Panc1 (cell line): ENCODE results near the gene FOXP4. TPM values are rescaled to one million over a fixed set of nuclear protein-coding genes. Genes with fewer than 3 reads are reported as not detected.

Experiments used
- ATAC-seq: fragments of 200-7000 bp; cut with Tn5 transposase; 2 replicates; pipeline ENCODE4 v1.9.1; 2020; ENCODE audit warnings: mild to moderate bottlenecking, moderate library complexity
- BruUV-seq: library from RNA; stranded (reverse); fragments of 400-500 nt; replicated peaks from 2 replicates; lab custom pipeline; 2021; lab: Mats Ljungman, UMichigan
- CTCF ChIA-PET: fragments of 300-600 bp; sonication (Branson Sonifier 250); formaldehyde crosslinking; loops from one replicate; lab custom pipeline; 2022; ENCODE audit warnings: antibody characterized with exemption; lab: Charles Lee
- POLR2A ChIA-PET: fragments of 300-600 bp; sonication (Branson Sonifier 250); formaldehyde crosslinking; loops from one replicate; lab custom pipeline; 2022; ENCODE audit warnings: antibody characterized with exemption; lab: Charles Lee
- DNase-seq: peaks from one replicate; pipeline ENCODE4 v3.0.0-alpha.2; 2010; ENCODE audit warnings: low read depth, low spot score
- H3K27ac ChIP-seq: 2 replicates; pipeline ENCODE4 v1.5.1; 2011; ENCODE audit warnings: mild to moderate bottlenecking, low read length, inconsistent platforms
- H3K27me3 ChIP-seq: fragments of 200-500 bp; sonication (Bioruptor generic); 2 replicates; pipeline ENCODE4 v1.6.0; 2014; ENCODE audit warnings: low read length, inconsistent platforms; ENCODE audit not compliant: control insufficient read depth, insufficient read depth
- H3K36me3 ChIP-seq: fragments of 200-500 bp; sonication (Bioruptor generic); 2 replicates; pipeline ENCODE4 v1.5.1; 2014; ENCODE audit warnings: inconsistent platforms, mild to moderate bottlenecking, low read length, moderate library complexity; ENCODE audit not compliant: control insufficient read depth, insufficient read depth
- H3K4me1 ChIP-seq: 2 replicates; pipeline ENCODE4 v1.5.1; 2011; ENCODE audit warnings: inconsistent platforms, mild to moderate bottlenecking, low read length, moderate library complexity; ENCODE audit not compliant: control insufficient read depth, insufficient read depth
- H3K4me3 ChIP-seq, 2 experiments: 2 replicates each; pipeline ENCODE4 v1.5.1; 2011 to 2012; ENCODE audit warnings: low read depth in 2 of 2, low read length in 2 of 2, mild to moderate bottlenecking in 2 of 2, inconsistent platforms in 1 of 2, moderate library complexity in 1 of 2
- H3K9me3 ChIP-seq: fragments of 200-500 bp; sonication (Bioruptor generic); 2 replicates; pipeline ENCODE4 v1.5.1; 2014; ENCODE audit warnings: low read depth, mild to moderate bottlenecking, inconsistent platforms, low read length, moderate library complexity; ENCODE audit not compliant: control insufficient read depth, insufficient read depth
- POLR2AphosphoS5 ChIP-seq: IDR thresholded peaks from 2 replicates; pipeline ENCODE4 v1.6.1; 2012; ENCODE audit warnings: mild to moderate bottlenecking, low read depth, low read length, moderate library complexity
- SIN3A ChIP-seq: IDR thresholded peaks from 2 replicates; pipeline ENCODE4 v1.6.1; 2012; ENCODE audit warnings: low read depth, mild to moderate bottlenecking, low read length, moderate library complexity, borderline replicate concordance; ENCODE audit not compliant: insufficient read depth
- TCF7L2 ChIP-seq: IDR thresholded peaks from 2 replicates; pipeline ENCODE4 v1.6.1; 2011; ENCODE audit warnings: mild to moderate bottlenecking, low read depth, low read length, inconsistent platforms
- in situ Hi-C: cut with HindIII; loops from 2 replicates; pipeline ENCODE4 v1.10.0; 2016; ENCODE audit warnings: low sequenced_read_pairs, low pct_unique_long_range_greater_than_20kb
- intact Hi-C: fragments of 100-400 bp; cut with micrococcal nuclease; formaldehyde crosslinking; loops from one replicate; pipeline ENCODE4 v1.10.0; 2022; ENCODE audit not compliant: unreplicated experiment
- total RNA-seq: library from RNA; stranded (reverse); gene quantifications from one replicate; pipeline ENCODE4 v1.2.1, GENCODE V29; 2021; ENCODE audit not compliant: unreplicated experiment
- TF ChIP-seq, protein P1 (sequence below): fragments of 450-650 bp; IDR thresholded peaks from 2 replicates; pipeline ENCODE4 v1.5.1; 2017; ENCODE audit warnings: mild to moderate bottlenecking
- TF ChIP-seq, protein P2 (sequence below), 2 experiments: IDR thresholded peaks; 2 replicates each; pipeline ENCODE4 v1.6.1; 2011 to 2012; ENCODE audit warnings: low read depth in 2 of 2, control low read depth in 1 of 2, low read length in 1 of 2, mild to moderate bottlenecking in 1 of 2, moderate library complexity in 1 of 2; ENCODE audit not compliant: insufficient read depth in 1 of 2

Gene FOXP4
- total RNA-seq, 1 experiment from 2014 or later, result 30.4 TPM

DNA sequence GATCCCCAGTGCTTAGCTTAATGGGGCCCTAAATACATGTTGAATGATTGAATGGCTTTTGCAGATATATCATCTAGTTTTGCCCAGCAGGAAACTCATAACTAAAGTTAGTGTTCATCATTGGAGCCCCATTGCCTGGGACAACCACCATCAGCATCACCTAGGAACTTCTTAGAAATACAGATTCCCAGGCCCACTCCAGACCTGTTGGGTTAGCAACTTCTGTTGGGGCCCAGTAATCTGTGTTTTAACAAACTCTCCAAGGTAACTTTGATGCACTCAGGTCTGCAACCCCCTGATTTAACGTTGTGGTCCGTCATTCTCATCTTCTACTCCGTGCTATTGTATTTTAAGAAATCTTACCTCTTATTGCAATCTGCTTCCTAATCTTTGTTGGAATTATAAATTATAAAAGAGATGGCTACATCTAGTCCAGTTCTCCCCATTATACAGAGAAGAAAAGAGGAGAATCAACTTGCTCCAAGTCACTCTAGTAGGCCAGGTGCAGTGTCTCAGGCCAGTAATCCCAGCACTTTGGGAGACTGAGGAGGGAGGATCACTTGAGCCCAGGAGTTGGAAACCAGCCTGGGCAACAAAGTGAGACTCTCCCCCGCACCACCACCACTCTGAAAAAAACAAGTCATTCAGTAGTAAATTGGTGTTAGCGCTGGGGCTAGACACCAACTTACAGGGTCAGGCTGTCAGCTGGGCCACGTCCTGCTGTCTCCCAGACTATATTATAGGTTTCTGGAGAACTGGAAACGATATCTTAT, 13.7 kb downstream of the FOXP4 start:
- intact Hi-C loops (no loop called here), in situ Hi-C loops (no loop called here)
- TF ChIP-seq TCF7L2 (no peak), SIN3A (no peak), POLR2AphosphoS5 (no peak)
- TF ChIP-seq, protein P1, sequence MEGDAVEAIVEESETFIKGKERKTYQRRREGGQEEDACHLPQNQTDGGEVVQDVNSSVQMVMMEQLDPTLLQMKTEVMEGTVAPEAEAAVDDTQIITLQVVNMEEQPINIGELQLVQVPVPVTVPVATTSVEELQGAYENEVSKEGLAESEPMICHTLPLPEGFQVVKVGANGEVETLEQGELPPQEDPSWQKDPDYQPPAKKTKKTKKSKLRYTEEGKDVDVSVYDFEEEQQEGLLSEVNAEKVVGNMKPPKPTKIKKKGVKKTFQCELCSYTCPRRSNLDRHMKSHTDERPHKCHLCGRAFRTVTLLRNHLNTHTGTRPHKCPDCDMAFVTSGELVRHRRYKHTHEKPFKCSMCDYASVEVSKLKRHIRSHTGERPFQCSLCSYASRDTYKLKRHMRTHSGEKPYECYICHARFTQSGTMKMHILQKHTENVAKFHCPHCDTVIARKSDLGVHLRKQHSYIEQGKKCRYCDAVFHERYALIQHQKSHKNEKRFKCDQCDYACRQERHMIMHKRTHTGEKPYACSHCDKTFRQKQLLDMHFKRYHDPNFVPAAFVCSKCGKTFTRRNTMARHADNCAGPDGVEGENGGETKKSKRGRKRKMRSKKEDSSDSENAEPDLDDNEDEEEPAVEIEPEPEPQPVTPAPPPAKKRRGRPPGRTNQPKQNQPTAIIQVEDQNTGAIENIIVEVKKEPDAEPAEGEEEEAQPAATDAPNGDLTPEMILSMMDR, result no peak
- TF ChIP-seq, protein P2, sequence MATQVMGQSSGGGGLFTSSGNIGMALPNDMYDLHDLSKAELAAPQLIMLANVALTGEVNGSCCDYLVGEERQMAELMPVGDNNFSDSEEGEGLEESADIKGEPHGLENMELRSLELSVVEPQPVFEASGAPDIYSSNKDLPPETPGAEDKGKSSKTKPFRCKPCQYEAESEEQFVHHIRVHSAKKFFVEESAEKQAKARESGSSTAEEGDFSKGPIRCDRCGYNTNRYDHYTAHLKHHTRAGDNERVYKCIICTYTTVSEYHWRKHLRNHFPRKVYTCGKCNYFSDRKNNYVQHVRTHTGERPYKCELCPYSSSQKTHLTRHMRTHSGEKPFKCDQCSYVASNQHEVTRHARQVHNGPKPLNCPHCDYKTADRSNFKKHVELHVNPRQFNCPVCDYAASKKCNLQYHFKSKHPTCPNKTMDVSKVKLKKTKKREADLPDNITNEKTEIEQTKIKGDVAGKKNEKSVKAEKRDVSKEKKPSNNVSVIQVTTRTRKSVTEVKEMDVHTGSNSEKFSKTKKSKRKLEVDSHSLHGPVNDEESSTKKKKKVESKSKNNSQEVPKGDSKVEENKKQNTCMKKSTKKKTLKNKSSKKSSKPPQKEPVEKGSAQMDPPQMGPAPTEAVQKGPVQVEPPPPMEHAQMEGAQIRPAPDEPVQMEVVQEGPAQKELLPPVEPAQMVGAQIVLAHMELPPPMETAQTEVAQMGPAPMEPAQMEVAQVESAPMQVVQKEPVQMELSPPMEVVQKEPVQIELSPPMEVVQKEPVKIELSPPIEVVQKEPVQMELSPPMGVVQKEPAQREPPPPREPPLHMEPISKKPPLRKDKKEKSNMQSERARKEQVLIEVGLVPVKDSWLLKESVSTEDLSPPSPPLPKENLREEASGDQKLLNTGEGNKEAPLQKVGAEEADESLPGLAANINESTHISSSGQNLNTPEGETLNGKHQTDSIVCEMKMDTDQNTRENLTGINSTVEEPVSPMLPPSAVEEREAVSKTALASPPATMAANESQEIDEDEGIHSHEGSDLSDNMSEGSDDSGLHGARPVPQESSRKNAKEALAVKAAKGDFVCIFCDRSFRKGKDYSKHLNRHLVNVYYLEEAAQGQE (IDR thresholded peaks at IDR 0.05; ENCODE audit: insufficient read depth in 1 of 2, low read depth in 2 of 2, low read length in 1 of 2), result no peak
- no peak overlapping the region for H3K27ac ChIP-seq
- POLR2A ChIA-PET, result no interaction called here
- H3K27me3 ChIP-seq, result no peaks in the 10 kb centered on the region
- no TSS peak for BruUV-seq
- H3K4me3 ChIP-seq, result no peak overlapping the region
- H3K9me3 ChIP-seq, result no peaks in the 10 kb centered on the region
- DNase-seq, result no peak
- no peak for ATAC-seq
- no peaks in the 10 kb centered on the region for H3K4me1 ChIP-seq
- H3K36me3 ChIP-seq, result no peaks in the 10 kb centered on the region
- CTCF ChIA-PET, result no interaction called here

- in situ Hi-C loops (no loop called here), intact Hi-C loops (no loop called here)
- Histone ChIP-seq H3K27me3 (no peaks in the 10 kb centered on the region), H3K9me3 (no peaks in the 10 kb centered on the region), H3K27ac (no peak overlapping the region), H3K4me3 (no peak overlapping the region), H3K4me1 (no peaks in the 10 kb centered on the region), H3K36me3 (no peaks in the 10 kb centered on the region)
- ChIA-PET POLR2A (no interaction called here), CTCF (interaction anchor here (0.6 kb wide), 1 partner anchor 41 kb away, joined by 4 read pairs; no protein-coding TSS in a partner anchor)
- no TSS peak for BruUV-seq
- no peak for TF ChIP-seq SIN3A
- TF ChIP-seq POLR2AphosphoS5, result no peak
- TF ChIP-seq, protein P1, result no peak
- TF ChIP-seq, protein P2 (IDR thresholded peaks at IDR 0.05; ENCODE audit: insufficient read depth in 1 of 2, low read depth in 2 of 2, low read length in 1 of 2), result no peak
- TF ChIP-seq TCF7L2, result no peak
- DNase-seq (no peak), ATAC-seq (no peak)
These were observed 14.4 kb downstream of the FOXP4 start for GRCh38 chr6:41560431-41561192.
